IPS DF 6.9 (cell line): Measurements from ENCODE around the gene OR2S2.
"Not testable (repeated sequence)": the region's sequence is repeated elsewhere in the genome, so short reads cannot be mapped to it uniquely, and the experiment has no call there.

ENCODE experiments used
- DNase-seq: peaks from one replicate; pipeline ENCODE4 v3.0.0-alpha.2; 2013; ENCODE audit warnings: low read depth, low spot score
- H3K27ac ChIP-seq: one replicate; pipeline ENCODE4 v1.5.1; 2013; ENCODE audit warnings: low read length, control low read depth
- H3K27me3 ChIP-seq: 2 replicates; pipeline ENCODE4 v1.6.1; 2013; ENCODE audit warnings: mild to moderate bottlenecking, low read length; ENCODE audit not compliant: control insufficient read depth, insufficient read depth
- H3K36me3 ChIP-seq: 2 replicates; pipeline ENCODE4 v1.6.1; 2013; ENCODE audit warnings: low read length; ENCODE audit not compliant: control insufficient read depth, insufficient read depth
- H3K4me1 ChIP-seq: 2 replicates; pipeline ENCODE4 v1.6.1; 2013; ENCODE audit warnings: low read length; ENCODE audit not compliant: control insufficient read depth, insufficient read depth
- H3K4me3 ChIP-seq: 2 replicates; pipeline ENCODE4 v1.5.1; 2013; ENCODE audit warnings: mild to moderate bottlenecking, low read length
- H3K9me3 ChIP-seq: 2 replicates; pipeline ENCODE4 v1.6.1; 2013; ENCODE audit warnings: low read length, inconsistent platforms; ENCODE audit not compliant: control insufficient read depth, insufficient read depth
- WGBS: extraction: QIAGEN DNeasy Blood & Tissue Kit; methylation state at CpG from one replicate; pipeline ENCODE4 v1.1.7; 2013; ENCODE audit warnings: mixed read lengths, missing lambda C conversion rate; ENCODE audit not compliant: insufficient read length, insufficient coverage; 5-methylcytosine and 5-hydroxymethylcytosine counted together

The OR2S2 gene

GRCh38 chr9:35944173-35944572 is 13.8 kb downstream of the OR2S2 start:
- WGBS, result no CpG with 5 or more reads among the region's 3 CpGs
- Histone ChIP-seq H3K9me3 (no peaks in the 10 kb centered on the region), H3K4me3 (no peak overlapping the region), H3K4me1 (no peaks in the 10 kb centered on the region), H3K27ac (no peak overlapping the region), H3K27me3 (no peaks in the 10 kb centered on the region; the same call in 1 of the 2 replicates), H3K36me3 (no peaks in the 10 kb centered on the region)
- no peak for DNase-seq

GRCh38 chr9:35942286-35942685 is 15.7 kb downstream of the OR2S2 start:
- H3K27ac ChIP-seq, result no peak overlapping the region
- no peak overlapping the region for H3K4me3 ChIP-seq
- no peaks in the 10 kb centered on the region for H3K36me3 ChIP-seq
- DNase-seq, result no peak
- H3K9me3 ChIP-seq, result no peaks in the 10 kb centered on the region
- H3K4me1 ChIP-seq, result no peaks in the 10 kb centered on the region
- H3K27me3 ChIP-seq, result no peaks in the 10 kb centered on the region; the same call in 1 of the 2 replicates
- WGBS, result no CpG with 5 or more reads among the region's 5 CpGs

- no peaks in the 10 kb centered on the region for H3K9me3 ChIP-seq
- no peaks in the 10 kb centered on the region; the same call in 1 of the 2 replicates for H3K27me3 ChIP-seq
- H3K4me3 ChIP-seq, result no peak overlapping the region
- no peaks in the 10 kb centered on the region for H3K36me3 ChIP-seq
- WGBS, result no CpG with 5 or more reads among the region's 7 CpGs
- no peak overlapping the region for H3K27ac ChIP-seq
- H3K4me1 ChIP-seq, result no peaks in the 10 kb centered on the region
- DNase-seq, result no peak
Measured at GRCh38 chr9:35940458-35941407, 17.2 kb downstream of the OR2S2 start.

GRCh38 chr9:35939679-35940250 is 18.2 kb downstream of the OR2S2 start:
- Histone ChIP-seq H3K4me3 (no peak overlapping the region), H3K9me3 (no peaks in the 10 kb centered on the region), H3K4me1 (no peaks in the 10 kb centered on the region), H3K27ac (no peak overlapping the region), H3K36me3 (no peaks in the 10 kb centered on the region), H3K27me3 (no peaks in the 10 kb centered on the region; the same call in 1 of the 2 replicates)
- WGBS, result no CpG with 5 or more reads among the region's 8 CpGs
- DNase-seq, result no peak

- Histone ChIP-seq H3K27me3 (no peaks in the 10 kb centered on the region; the same call in 1 of the 2 replicates), H3K36me3 (no peaks in the 10 kb centered on the region), H3K4me3 (no peak overlapping the region), H3K27ac (no peak overlapping the region), H3K4me1 (no peaks in the 10 kb centered on the region), H3K9me3 (no peaks in the 10 kb centered on the region)
- DNase-seq, result no peak
- WGBS, result no CpG with 5 or more reads among the region's 10 CpGs
Measured at GRCh38 chr9:35938474-35939356, 19.2 kb downstream of the OR2S2 start.

GRCh38 chr9:35937227-35937626 is 20.7 kb downstream of the OR2S2 start:
- no peaks in the 10 kb centered on the region for H3K36me3 ChIP-seq
- no peak overlapping the region for H3K27ac ChIP-seq
- no peak for DNase-seq
- H3K4me3 ChIP-seq, result no peak overlapping the region
- H3K27me3 ChIP-seq, result no peaks in the 10 kb centered on the region
- no peaks in the 10 kb centered on the region for H3K9me3 ChIP-seq
- no peaks in the 10 kb centered on the region for H3K4me1 ChIP-seq
- no CpG with 5 or more reads among the region's 2 CpGs for WGBS

- H3K4me1 ChIP-seq, result no peaks in the 10 kb centered on the region
- no peaks in the 10 kb centered on the region for H3K36me3 ChIP-seq
- no peak overlapping the region for H3K4me3 ChIP-seq
- H3K27ac ChIP-seq, result no peak overlapping the region
- WGBS, result no CpG with 5 or more reads among the region's 7 CpGs
- H3K9me3 ChIP-seq, result no peaks in the 10 kb centered on the region
- no peak for DNase-seq
- H3K27me3 ChIP-seq, result no peaks in the 10 kb centered on the region
Measured at GRCh38 chr9:35935755-35936509, 22.0 kb downstream of the OR2S2 start.

GRCh38 chr9:35935261-35935660 is 22.7 kb downstream of the OR2S2 start:
- no peak for DNase-seq
- Histone ChIP-seq H3K27me3 (no peaks in the 10 kb centered on the region), H3K36me3 (no peaks in the 10 kb centered on the region), H3K27ac (no peak overlapping the region), H3K4me1 (no peaks in the 10 kb centered on the region), H3K4me3 (no peak overlapping the region), H3K9me3 (no peaks in the 10 kb centered on the region)
- WGBS, result no CpG with 5 or more reads among the region's 4 CpGs

- H3K4me1 ChIP-seq, DNase-seq, H3K9me3 ChIP-seq, H3K27me3 ChIP-seq, H3K36me3 ChIP-seq, H3K27ac ChIP-seq, H3K4me3 ChIP-seq: not testable (repeated sequence)
- no CpG with 5 or more reads among the region's 6 CpGs for WGBS
Measured at GRCh38 chr9:35934069-35934468, 23.9 kb downstream of the OR2S2 start.
